GM18907 (cell line): ENCODE results near the gene CDYL2.

Experiments
- ATAC-seq: cut with Tn5 transposase; IDR thresholded peaks from one replicate; pipeline ENCODE4 v1.9.1; 2021; ENCODE audit warnings: mild to moderate bottlenecking, moderate library complexity; ENCODE audit not compliant: unreplicated experiment

CDYL2 gene

DNA sequence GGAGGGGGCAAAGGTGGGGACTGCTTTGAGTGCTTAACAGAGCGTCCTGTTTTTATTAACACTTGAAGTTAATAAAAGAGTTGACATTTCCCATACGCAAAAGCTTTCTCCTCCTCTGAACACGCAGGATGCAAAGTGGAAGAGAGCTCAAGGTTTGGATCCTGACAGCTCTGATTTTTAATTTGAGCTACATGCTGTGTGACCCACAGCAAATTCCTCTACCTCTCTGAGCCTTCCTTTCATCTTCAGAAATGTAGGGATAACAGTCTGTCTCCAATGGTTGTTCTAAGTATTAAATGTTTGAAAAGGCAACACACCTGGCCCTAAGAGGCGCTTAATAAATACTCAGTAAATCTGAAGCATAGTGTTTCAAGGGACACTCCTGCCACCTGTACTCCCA, 93.0 kb downstream of the CDYL2 start:
- no peak for ATAC-seq

DNA sequence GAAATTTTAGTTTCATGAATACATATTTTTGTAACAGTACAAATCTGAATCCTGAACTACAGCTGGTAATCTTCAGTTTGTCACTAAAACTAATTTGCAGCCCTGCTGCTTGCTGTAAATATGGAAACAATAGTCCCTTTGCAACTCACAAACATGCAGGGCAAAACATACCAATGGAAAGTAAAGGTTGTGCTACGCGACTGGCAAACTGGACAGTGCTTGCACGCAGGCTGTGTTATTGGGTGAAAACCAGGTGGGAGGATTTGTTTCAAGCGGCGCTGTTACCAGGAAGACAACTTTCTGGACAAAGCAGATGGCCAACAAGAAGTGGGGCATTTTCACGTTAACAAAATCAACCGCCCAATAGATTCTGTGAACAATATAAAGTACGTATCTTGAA, 93.5 kb downstream of the CDYL2 start:
- no peak for ATAC-seq

DNA sequence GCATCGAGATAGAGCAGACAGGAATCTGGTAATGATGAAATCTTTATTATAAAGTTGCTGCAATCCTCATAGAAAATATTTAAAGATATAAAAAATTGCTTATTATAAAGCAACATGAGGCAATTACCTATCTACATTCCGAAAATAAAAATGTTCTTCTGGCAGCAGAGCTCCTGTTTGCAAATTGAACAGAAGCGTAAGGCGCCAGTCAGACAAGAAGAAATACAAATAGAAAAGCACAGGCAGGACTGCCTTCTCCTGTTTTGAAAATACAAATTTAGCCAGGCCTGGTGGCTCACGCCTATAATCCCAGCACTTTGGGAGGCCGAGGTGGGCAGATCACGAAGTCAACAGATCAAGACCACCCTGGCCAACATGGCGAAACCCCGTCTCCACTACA, 95.6 kb downstream of the CDYL2 start:
- no peak for ATAC-seq

DNA sequence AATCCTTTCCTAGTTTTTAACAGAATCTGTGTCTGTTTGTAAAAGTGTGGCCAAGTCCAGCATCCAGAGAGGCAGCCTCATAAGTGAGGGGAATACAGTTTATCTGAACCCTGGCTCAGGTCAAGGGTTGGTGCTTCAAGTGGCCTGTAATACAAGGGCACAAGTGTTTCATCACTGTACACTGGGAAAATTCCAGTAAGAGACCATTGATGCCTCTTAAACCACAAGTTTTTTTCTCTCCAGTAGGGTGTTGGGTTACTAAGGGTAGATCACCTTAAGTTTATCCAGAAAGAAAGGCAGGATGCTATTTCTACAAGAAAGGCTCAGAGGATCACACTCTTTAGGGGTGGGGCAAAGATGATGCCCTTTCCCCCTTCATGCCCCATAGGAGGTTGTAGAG, 96.7 kb downstream of the CDYL2 start:
- no peak for ATAC-seq

DNA sequence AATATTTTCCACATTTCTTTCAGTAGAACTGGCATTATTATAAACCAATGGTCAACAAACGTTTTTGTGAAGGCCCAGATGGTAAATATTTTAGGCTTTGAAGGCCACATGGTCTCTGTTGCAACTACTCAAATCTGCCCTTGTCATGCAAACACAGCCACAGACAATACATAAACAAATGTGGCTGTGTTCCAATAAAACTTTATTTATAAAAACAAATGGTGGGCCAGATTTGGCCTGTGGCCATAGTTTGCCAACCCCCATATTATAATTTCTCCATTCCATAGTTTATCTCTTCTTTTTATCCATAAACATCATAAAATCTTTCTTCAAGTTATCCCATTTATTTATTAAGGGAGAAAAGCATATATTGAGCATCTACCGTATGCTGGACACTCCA, 98.8 kb downstream of the CDYL2 start:
- no peak for ATAC-seq

DNA sequence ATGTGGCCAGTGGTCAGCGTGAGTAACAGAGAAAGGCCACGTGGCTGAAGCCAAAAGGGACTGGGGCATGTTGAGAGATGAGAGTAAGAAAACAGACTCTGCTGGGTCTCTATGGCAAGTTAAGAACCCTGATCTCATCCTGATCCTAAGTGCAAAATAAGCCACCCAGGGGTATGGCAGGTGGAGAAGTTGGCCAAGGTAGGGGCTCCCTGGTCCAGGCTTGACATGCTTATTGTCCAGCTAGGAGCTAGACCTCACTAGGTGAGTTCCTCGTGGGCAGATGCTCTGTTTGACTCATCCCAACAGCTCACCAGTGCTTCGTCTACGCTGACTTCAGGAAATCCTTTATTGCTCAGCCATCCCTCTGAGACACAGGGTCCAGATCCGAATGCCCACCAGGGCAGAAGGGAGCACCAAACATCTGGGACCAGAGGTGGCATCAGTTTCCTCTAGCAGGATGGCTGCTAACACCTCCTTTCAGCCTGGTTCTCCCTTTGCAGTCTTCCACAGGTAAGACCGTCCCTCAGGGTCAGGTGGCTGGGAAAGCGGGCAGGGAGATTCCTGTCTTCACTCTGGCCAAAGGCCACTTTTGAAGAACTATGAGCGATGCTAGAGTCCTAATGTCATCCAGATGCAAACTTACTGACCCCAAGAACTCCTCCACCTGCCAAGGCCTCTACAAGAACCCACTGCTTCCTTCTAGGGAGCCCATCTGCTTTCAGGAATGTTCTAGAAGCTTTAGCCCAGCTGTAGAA, 99.5 kb downstream of the CDYL2 start:
- no peak for ATAC-seq

DNA sequence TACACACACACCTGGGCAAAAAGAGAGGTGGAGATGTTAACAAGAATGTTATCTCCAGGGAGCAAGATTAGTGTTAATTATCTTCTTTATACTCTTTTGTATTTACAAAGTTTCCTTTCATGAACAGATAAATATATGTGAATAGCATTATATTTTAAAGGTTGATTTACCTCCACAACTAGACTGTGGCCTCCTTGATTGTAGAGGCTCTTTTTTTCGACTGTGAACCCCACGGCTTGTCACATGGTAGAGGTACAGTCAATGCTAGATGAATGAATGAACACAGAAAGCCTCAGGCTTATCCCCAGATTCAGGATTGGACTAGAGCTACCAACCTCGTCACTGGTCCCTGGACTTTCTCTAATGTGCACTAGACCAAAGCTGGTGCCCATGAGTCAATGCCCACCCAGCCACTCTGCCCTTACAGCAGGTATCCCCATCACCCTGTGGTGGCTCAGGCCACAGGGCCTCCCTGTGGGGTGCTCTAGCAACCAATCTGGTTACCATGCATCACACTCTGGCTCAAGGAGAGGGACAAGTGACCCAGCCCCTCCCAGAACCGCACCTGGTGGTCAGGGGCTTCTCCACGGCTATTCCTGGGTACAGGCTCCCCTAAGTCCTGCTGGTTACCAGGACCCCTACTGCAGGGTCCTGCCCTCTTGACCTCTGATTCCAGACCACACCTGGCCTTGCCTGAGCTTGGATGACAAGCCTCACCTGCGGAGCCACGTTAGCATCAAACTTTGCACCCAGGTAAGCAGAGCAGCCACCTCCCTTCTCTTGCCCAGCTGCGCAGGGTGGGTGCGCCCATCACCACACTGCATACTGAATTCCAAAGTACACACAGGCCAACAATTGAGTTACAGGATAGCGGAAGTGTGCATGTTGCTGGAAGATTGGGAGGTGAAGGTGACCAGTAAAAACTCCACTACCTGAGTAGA, 101.0 kb downstream of the CDYL2 start:
- no peak for ATAC-seq

DNA sequence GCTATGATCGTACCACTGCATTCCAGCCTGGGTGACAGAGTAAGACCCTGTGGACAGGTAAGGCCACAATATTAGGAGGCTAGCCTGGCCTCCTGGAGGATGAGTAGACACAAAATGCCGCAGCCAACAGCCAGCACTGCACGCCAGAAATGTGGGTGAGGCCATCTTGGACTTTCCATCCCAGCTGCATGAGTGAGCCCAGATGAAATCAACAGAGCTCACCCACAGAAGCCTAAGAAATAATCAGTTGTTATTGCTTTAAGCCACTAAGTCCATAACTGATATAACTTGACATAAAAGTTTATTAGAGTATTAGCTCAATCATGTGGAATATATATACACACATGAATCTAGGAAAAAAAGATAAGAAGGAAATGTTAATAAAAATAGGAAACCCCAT, 101.7 kb downstream of the CDYL2 start:
- ATAC-seq = no peak

DNA sequence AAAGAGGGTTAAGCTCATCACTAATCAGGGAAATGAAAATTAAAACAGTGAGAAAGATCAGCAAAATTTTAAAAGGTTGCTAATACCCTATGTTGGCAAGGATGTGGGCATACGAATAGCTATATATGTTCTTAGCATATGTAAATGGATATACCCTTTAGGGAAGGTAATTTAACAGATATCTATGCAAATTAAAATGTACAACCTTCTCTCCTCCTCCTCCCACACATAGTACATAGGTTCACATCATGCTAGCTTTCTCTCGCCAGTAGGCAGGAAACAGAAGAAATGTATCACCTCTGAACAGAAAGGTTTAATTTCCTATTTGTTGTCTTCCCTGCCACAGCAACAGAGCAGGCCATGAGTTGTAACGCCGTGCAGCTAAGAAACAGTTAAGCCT, 103.8 kb downstream of the CDYL2 start:
- no peak for ATAC-seq

DNA sequence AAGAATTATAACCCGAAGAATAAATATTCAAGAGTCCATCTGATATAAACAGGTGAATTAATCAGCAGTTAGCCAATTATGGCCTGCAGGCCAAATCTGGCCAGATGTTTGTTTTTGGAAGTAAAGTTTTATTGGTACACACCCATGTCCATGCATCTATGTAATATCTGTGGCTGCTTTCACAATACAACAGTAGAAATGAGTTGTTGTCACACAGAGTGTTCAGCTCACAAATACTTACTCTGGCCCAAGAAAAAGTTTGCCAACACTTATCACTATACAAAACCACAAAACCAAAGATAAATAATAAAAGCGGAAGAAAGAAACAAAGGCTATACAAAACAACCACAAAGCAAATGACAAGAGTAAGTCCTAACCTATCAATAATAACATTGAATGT, 109.4 kb downstream of the CDYL2 start:
- no peak for ATAC-seq

DNA sequence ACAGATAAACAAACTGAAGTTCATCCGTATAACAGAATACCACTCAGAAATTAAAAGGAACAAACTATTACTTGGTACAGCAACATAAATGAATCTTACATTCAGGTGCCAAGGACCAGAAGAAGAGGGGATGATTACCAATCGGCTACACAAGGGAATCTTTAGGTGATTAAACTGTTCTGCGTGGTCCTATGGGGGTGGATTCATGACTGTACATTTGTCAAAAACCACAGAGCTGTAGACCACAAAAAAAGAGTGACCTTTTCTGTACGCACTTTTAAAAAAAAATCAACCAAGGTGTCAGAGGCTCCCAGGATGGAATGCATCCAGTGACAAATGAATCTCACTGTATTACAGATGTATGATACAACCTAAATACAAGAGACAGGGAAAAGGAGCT, 110.8 kb downstream of the CDYL2 start:
- no peak for ATAC-seq

DNA sequence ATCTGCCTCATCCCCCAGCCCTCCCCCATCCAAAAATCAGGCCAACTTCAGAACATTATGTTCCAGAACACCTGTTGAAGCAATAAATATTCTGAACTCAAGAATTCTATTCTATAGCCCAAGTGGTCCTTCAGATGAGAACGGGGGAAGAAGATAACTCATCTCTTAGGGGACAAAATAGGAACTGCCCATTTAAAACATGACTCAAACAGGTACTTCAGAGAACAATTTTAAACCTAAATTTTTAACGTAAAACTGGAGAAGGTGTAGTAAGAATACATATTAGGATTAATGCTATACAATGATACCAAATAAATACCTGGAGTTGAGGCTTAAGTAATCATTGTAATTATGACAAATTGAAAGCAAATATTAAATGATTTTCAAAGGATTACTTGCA, 112.1 kb downstream of the CDYL2 start:
- ATAC-seq = no peak

DNA sequence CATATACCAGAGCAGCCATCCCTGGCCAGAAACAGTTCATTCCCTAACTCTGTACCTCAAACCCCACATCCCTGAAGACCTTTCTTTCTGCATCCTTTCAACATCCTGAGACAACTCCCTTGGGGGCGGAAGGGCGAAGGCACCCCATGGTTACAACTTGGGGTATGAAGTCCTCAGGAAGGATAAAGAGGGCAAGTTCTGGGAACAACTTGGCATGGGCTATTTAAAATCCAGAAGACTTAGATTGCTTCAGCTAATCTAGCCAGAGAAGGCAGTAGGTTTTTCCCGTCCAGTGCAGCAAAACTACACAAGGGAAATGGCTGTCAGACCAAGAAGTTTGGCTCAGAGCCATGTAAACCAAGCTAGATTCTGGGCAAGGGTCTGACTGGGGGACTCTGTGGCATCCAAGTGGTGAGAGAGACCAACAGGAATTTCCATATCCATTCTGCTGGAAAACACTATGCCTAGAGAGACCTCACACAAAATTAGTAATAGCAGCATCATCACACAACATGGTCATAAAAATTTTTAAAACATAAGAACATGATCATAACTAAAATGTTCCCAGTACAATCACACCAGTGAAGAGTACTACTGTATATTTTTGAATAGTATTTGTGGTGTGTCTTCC, 113.2 kb downstream of the CDYL2 start:
- ATAC-seq = no peak

DNA sequence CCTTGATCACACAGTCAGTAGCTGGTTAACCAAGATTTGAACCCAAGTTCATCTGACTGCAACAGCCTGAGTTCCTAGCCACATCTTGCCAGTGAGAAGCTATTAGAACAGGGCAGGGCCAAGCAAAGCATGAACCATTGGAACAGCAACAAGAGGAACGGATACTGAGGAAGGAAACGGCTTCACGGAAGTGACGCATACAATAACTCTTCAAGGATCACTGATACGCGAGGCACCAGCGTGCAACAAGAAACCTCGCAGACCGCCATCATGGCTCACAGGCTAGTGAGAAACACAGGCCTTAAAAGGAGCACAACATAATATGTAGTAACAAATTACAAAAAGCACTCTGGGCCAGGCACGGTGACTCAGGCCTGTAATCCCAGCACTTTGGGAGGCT, 114.9 kb downstream of the CDYL2 start:
- no peak for ATAC-seq

DNA sequence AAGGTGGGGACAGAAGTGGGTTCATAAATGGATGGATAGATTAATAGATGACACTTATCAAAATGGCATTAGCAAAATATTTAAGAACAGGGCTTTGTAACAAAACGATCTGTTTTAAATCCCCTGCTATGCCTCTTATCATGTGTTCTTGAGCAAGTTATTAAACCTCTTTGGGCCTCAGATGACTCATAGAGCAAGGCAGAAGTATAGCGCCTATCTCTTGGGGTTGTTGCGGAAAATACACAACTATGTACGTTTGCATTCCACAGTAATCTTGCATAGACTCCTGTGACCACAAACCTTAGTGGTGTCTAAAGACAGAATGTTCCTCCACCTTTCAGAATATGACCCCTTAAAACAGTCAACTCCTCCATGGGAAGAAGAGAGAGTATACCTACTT, 116.8 kb downstream of the CDYL2 start:
- ATAC-seq = no peak

DNA sequence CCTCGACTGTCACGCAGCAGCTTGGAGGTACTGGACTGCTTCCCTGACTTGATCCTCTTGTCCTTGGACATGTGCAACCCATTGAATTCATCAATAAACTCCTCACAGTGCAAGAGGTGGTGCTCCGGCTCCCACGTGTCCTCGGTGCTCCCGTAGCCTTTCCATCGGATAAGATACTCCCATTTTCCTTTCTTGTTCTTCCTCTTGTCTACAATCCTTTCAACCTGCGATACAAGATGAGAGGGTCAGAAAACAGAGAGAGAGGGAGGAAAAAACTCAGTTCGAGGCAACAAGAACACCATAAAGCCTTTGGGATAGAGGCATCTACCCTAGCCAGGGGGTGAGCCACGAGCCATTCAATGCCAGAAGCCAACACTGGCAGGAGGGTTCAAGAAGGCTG, 119.5 kb downstream of the CDYL2 start:
- ATAC-seq = no peak

DNA sequence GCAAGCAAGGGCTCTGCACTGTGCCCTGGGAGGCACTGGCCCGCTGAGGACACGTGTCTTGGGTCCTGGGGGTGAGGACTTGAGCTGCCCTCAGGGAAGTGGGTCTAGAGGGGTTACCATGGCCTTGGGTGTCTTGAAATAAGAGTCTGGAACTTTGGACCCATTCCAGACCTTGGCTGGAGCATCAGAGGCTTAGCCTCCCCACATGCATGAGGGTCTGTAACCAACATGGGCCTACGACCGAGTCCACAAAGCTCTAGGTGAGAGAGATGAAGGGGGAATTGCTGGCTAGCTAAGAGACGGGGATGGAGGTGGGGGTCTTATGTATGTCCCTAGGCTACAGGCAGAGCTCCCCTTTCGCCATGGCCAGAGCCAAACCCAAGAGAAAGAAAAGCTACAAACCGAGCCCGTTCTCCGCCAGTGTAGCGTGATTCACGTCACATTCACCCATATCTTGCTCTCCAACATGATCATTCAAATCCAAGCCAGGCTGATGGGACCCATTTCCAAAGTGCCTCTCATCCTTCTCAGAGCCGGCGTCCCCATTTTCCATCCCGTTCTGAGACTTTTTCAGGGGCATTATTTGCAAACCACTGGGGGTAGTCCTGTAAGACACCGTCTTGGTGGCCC, 120.1 kb downstream of the CDYL2 start:
- no peak for ATAC-seq

DNA sequence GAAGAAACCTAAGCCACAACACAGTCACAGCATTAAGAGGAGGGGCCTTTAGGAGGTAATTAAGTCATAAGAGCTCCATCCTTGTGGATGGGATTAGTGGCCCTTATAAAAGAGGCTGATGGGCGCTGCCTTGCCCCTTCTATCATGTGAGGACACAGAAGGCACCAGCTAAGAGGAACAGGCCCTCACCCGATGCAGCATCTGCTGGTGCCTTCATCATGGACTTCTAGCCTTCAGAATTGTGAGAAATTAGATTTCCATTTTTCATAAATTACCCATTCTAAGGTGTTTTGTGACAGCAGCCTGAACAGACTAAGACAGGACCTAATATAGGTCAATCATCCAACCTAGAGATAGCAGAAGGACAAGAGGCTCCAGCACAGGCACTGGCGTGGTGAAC, 120.8 kb downstream of the CDYL2 start:
- ATAC-seq = no peak

DNA sequence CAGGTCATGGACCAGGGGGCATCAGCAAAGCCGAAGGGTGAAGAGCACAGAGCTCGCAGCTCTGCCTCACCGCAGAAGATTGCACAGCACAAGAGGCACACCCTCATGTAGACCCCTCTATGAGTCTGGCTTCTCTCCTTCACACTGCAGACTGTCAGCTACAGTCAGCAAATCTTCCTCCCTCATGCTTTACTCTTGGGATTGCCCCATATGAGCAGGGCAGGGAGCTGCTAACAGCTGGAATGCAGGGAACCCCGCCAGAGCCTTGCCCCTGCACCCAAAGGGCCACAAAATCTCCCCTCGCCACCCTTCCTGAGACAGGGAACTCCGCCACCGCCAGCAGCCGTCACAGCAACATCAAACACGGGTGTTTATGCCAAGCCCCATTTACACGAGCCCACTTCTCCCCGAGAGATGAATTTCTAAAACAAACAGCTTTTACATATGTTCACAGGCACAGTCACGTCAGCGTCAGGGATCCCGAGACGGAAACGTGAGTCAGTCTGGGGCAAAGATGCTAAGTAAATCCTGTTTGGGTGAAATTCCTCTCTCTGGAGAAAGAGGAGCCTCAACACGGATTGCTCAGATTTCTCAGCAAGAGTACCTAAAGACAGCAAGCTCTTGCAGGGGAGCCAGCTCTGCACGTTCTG, 121.9 kb downstream of the CDYL2 start:
- ATAC-seq = no peak

DNA sequence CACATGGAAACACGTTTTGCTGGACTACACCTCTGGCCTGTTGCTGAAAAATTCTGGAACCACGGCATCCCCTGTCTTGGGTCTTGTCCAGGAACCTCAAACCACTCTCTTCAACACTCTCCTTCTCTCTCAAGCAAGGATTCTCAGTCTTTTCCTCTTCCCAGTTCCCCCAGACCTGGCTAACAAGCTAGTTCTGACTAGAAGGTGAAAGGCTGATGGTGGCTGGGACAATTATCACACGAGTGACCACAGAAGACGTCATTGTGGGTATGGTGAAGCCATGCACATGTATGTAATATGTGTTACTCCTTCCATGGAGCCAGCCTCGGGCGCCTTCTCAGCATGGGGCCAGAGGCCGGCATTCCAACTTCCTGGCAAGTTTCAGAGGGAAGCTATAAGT, 123.0 kb downstream of the CDYL2 start:
- ATAC-seq = no peak

DNA sequence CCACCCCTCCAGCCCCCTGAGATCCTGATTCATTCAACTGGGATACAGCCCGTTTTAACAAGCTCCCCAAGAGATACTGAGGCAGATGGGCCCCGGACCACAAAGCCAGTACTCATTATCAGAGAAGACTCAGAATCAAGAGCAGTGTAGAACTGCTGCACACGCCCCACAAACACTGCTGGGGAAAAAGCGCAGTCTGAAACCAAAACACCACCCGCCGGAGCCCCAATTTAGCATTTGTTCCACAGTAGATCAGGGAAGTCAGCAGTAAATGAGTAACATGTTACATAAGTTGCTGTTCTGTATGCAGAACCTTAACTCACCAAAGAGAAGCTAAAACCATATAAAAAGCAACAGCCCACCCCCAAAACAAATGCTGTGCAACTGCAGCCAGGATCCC, 123.6 kb downstream of the CDYL2 start:
- peak; percentile 56 for ATAC-seq
